ENCODE measurements around the gene C17orf114.

DNA sequence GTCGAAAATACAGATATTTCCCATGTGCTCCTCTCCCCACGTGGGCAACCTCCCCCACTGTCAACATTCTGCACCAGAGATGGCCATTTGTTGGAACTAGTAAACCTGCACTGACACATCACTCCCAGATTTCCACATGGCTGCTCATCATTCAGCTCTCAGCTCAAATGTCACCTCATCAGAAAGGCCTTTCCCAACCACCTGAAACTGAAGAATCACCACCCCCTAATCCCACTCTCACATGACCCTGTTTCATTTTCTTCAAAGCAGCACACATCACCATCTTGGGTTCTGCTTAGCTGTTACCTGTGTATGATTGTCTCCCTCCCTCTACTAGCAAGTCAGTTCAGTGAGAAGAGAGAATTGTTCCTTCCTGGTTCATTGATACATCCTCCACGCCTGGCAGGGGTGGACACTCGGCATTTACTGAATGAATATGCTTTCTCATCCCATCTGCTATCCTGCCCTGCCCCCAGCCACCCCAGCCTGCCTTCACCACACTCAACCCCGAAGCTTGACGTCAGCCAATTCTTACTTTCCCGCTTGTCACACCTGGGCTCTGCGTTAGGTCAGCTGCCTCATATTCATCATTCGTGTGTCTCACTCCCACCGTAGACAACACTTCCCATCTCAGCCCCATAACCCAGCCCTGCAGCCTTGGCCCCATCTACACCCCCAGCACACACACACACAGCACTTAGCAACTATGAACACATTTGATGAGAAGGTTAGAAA is 1.5 kb downstream of the C17orf114 start:
- TF ChIP-seq, protein P1, sequence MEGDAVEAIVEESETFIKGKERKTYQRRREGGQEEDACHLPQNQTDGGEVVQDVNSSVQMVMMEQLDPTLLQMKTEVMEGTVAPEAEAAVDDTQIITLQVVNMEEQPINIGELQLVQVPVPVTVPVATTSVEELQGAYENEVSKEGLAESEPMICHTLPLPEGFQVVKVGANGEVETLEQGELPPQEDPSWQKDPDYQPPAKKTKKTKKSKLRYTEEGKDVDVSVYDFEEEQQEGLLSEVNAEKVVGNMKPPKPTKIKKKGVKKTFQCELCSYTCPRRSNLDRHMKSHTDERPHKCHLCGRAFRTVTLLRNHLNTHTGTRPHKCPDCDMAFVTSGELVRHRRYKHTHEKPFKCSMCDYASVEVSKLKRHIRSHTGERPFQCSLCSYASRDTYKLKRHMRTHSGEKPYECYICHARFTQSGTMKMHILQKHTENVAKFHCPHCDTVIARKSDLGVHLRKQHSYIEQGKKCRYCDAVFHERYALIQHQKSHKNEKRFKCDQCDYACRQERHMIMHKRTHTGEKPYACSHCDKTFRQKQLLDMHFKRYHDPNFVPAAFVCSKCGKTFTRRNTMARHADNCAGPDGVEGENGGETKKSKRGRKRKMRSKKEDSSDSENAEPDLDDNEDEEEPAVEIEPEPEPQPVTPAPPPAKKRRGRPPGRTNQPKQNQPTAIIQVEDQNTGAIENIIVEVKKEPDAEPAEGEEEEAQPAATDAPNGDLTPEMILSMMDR (IDR thresholded peaks at IDR 0.05), result no peak
- TF ChIP-seq POLR2A (IDR thresholded peaks at IDR 0.05), result no peak
